ENCODE data around the gene ZNF12.
"Not testable (repeated sequence)": the region's sequence is repeated elsewhere in the genome, so short reads cannot be mapped to it uniquely, and the experiment has no call there.

The ZNF12 gene

GRCh38 chr7:6701860-6702259 lies 4.9 kb downstream of the ZNF12 start:
- FAIRE-seq (no peak), DNase-seq (ENCODE audit: extremely low spot score, insufficient read length, low read depth) (no peak)

GRCh38 chr7:6700793-6701192 lies 6.0 kb downstream of the ZNF12 start:
- FAIRE-seq = no peak
- no peak for DNase-seq (ENCODE audit: extremely low spot score, insufficient read length, low read depth)

GRCh38 chr7:6691609-6692106 lies 15.1 kb downstream of the ZNF12 start:
- DNase-seq (ENCODE audit: extremely low spot score, insufficient read length, low read depth) (no peak), FAIRE-seq (no peak)

GRCh38 chr7:6691103-6691502 lies 15.6 kb downstream of the ZNF12 start:
- FAIRE-seq (no peak), DNase-seq (ENCODE audit: extremely low spot score, insufficient read length, low read depth) (no peak)

- FAIRE-seq = no peak
These were observed 26.6 kb downstream of the ZNF12 start for GRCh38 chr7:6680146-6680545.

GRCh38 chr7:6675807-6676405 lies 30.8 kb downstream of the ZNF12 start:
- no peak for DNase-seq (ENCODE audit: extremely low spot score, insufficient read length, low read depth)
- no peak for FAIRE-seq

More at GRCh38 chr7:6680146-6680545, 26.6 kb downstream of the ZNF12 start:
- DNase-seq (ENCODE audit: extremely low spot score, insufficient read length, low read depth) = no peak

- FAIRE-seq; DNase-seq (ENCODE audit: extremely low spot score, insufficient read length, low read depth): not testable (repeated sequence)
These were observed 35.9 kb downstream of the ZNF12 start for GRCh38 chr7:6670851-6671250.

GRCh38 chr7:6658618-6659345 lies 48.0 kb downstream of the ZNF12 start:
- FAIRE-seq = no peak
- DNase-seq (ENCODE audit: extremely low spot score, insufficient read length, low read depth) = no peak

GRCh38 chr7:6656413-6656812 lies 50.3 kb downstream of the ZNF12 start:
- no peak for DNase-seq (ENCODE audit: extremely low spot score, insufficient read length, low read depth)
- FAIRE-seq = no peak

- FAIRE-seq = no peak
- no peak for DNase-seq (ENCODE audit: extremely low spot score, insufficient read length, low read depth)
These were observed 50.9 kb downstream of the ZNF12 start for GRCh38 chr7:6655636-6656385.

- FAIRE-seq = no peak
- DNase-seq (ENCODE audit: extremely low spot score, insufficient read length, low read depth) = no peak
These were observed 51.7 kb downstream of the ZNF12 start for GRCh38 chr7:6654842-6655610.

GRCh38 chr7:6654113-6654841 lies 52.5 kb downstream of the ZNF12 start:
- no peak for DNase-seq (ENCODE audit: extremely low spot score, insufficient read length, low read depth)
- no peak for FAIRE-seq

GRCh38 chr7:6653071-6654003 lies 53.4 kb downstream of the ZNF12 start:
- DNase-seq (ENCODE audit: extremely low spot score, insufficient read length, low read depth) (no peak), FAIRE-seq (no peak)

GRCh38 chr7:6652446-6653011 lies 54.2 kb downstream of the ZNF12 start:
- FAIRE-seq (no peak), DNase-seq (ENCODE audit: extremely low spot score, insufficient read length, low read depth) (no peak)

- FAIRE-seq (no peak), DNase-seq (ENCODE audit: extremely low spot score, insufficient read length, low read depth) (no peak)
These were observed 54.8 kb downstream of the ZNF12 start for GRCh38 chr7:6651851-6652445.

GRCh38 chr7:6650521-6651011 lies 56.2 kb downstream of the ZNF12 start:
- FAIRE-seq (no peak), DNase-seq (ENCODE audit: extremely low spot score, insufficient read length, low read depth) (no peak)

GRCh38 chr7:6650086-6650485 lies 56.7 kb downstream of the ZNF12 start:
- no peak for FAIRE-seq
- no peak for DNase-seq (ENCODE audit: extremely low spot score, insufficient read length, low read depth)

All from GM18507 (cell line).